ENCODE results near the gene CACNA1I. TPM values are rescaled to one million over a fixed set of nuclear protein-coding genes. Genes with fewer than 3 reads are reported as not detected.

CACNA1I gene
- total RNA-seq, 4 donors from 2014 or later, result not detected

DNA sequence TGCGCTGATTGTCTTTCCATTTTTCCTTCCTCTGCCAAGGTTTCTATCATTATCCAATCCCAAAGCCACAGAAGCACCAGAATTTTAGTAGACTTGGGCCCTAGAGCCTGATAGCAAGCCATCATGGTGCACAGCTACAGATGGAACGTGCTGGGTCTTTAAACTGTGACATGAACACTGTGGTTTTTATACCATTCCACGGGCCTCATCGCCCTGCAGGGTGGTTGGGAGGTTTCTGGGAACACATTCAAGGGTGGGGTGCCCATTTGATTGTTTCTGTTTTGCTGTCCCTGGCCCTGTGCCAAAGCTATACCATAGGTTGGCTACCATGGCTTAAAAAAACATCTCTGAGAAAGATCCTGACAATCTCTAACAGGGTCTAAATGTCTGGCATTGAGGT is 151.9 kb downstream of the CACNA1I start:
- H3K36me3 ChIP-seq, result no peaks in the 10 kb centered on the region
- no peaks in the 10 kb centered on the region for H3K4me1 ChIP-seq
- ATAC-seq (no peak), DNase-seq (no peak)
- no peak overlapping the region for H3K4me3 ChIP-seq
- no peaks in the 10 kb centered on the region for H3K9me3 ChIP-seq
- TF ChIP-seq POLR2A (IDR thresholded peaks at IDR 0.05), result no peak
- intact Hi-C loops (cut with DNase I; ENCODE audit: low total_unique reads) (no loop called here), in situ Hi-C loops (cut with MboI; ENCODE audit: low sequenced_read_pairs in 4 of 4) (no loop called here)
- H3K27me3 ChIP-seq, result no peaks in the 10 kb centered on the region
- no peak overlapping the region for H3K27ac ChIP-seq

- no peak overlapping the region for H3K27ac ChIP-seq
- intact Hi-C loops (cut with DNase I; ENCODE audit: low total_unique reads), result no loop called here
- H3K4me1 ChIP-seq, result no peaks in the 10 kb centered on the region
- H3K4me3 ChIP-seq, result no peak overlapping the region
- no peak for DNase-seq
- H3K27me3 ChIP-seq, result no peaks in the 10 kb centered on the region
- H3K36me3 ChIP-seq, result no peaks in the 10 kb centered on the region
- in situ Hi-C loops (cut with MboI; ENCODE audit: low sequenced_read_pairs in 4 of 4), result no loop called here
- H3K9me3 ChIP-seq, result no peaks in the 10 kb centered on the region
- ATAC-seq, result no peak
- TF ChIP-seq POLR2A (IDR thresholded peaks at IDR 0.05) (no peak), CTCF (IDR thresholded peaks at IDR 0.05 in 4 of 5, conservative IDR thresholded peaks at IDR 0.05 in 1 of 5) (no peak)
These were observed 152.9 kb downstream of the CACNA1I start for GRCh38 chr22:39723463-39723862.

- intact Hi-C loops (cut with DNase I; ENCODE audit: low total_unique reads) (no loop called here), in situ Hi-C loops (cut with MboI; ENCODE audit: low sequenced_read_pairs in 4 of 4) (no loop called here)
- DNase-seq, result no peak
- H3K4me1 ChIP-seq, result no peaks in the 10 kb centered on the region
- no peaks in the 10 kb centered on the region for H3K27me3 ChIP-seq
- TF ChIP-seq POLR2A (IDR thresholded peaks at IDR 0.05) (no peak), CTCF (IDR thresholded peaks at IDR 0.05 in 4 of 5, conservative IDR thresholded peaks at IDR 0.05 in 1 of 5) (no peak)
- ATAC-seq, result no peak
- no peaks in the 10 kb centered on the region for H3K9me3 ChIP-seq
- H3K4me3 ChIP-seq, result no peak overlapping the region
- H3K27ac ChIP-seq, result no peak overlapping the region
- no peaks in the 10 kb centered on the region for H3K36me3 ChIP-seq
These were observed 153.4 kb downstream of the CACNA1I start for GRCh38 chr22:39723899-39724351.

GRCh38 chr22:39724390-39724789 is 153.8 kb downstream of the CACNA1I start:
- DNase-seq (no peak), ATAC-seq (no peak)
- intact Hi-C loops (cut with DNase I; ENCODE audit: low total_unique reads), result no loop called here
- peaks cover 0 to under 1% (median 0%) of the 10 kb centered on the region in 3 donors for H3K27me3 ChIP-seq
- no peaks in the 10 kb centered on the region for H3K4me1 ChIP-seq
- H3K27ac ChIP-seq, result no peak overlapping the region
- H3K9me3 ChIP-seq, result no peaks in the 10 kb centered on the region
- TF ChIP-seq POLR2A (IDR thresholded peaks at IDR 0.05) (no peak), CTCF (IDR thresholded peaks at IDR 0.05 in 4 of 5, conservative IDR thresholded peaks at IDR 0.05 in 1 of 5) (no peak)
- no peaks in the 10 kb centered on the region for H3K36me3 ChIP-seq
- H3K4me3 ChIP-seq, result no peak overlapping the region
- in situ Hi-C loops (cut with MboI; ENCODE audit: low sequenced_read_pairs in 4 of 4), result no loop called here

GRCh38 chr22:39724857-39725256 is 154.3 kb downstream of the CACNA1I start:
- TF ChIP-seq CTCF (IDR thresholded peaks at IDR 0.05 in 4 of 5, conservative IDR thresholded peaks at IDR 0.05 in 1 of 5), result no peak
- TF ChIP-seq POLR2A (IDR thresholded peaks at IDR 0.05), result no peak

More at GRCh38 chr22:39724857-39725256, 154.3 kb downstream of the CACNA1I start:
- Histone ChIP-seq H3K4me1 (no peaks in the 10 kb centered on the region), H3K36me3 (no peaks in the 10 kb centered on the region), H3K4me3 (no peak overlapping the region), H3K27me3 (peaks cover 0 to 4% (median 0%) of the 10 kb centered on the region in 3 donors), H3K9me3 (no peaks in the 10 kb centered on the region), H3K27ac (no peak overlapping the region)
- no peak for DNase-seq
- no peak for ATAC-seq
- intact Hi-C loops (cut with DNase I; ENCODE audit: low total_unique reads), result no loop called here
- in situ Hi-C loops (cut with MboI; ENCODE audit: low sequenced_read_pairs in 4 of 4), result no loop called here
